SK-N-MC (cell line): ENCODE measurements around the gene BBS1.

Experiments used
- EZH2 ChIP-seq: fragments of 200-600 bp; sonication (generic); IDR thresholded peaks from one replicate; pipeline ENCODE4 v1.6.1; 2017; ENCODE audit warnings: antibody characterized with exemption
- FOXP2 ChIP-seq: optimal IDR thresholded peaks from 2 replicates; pipeline ENCODE3; 2011; ENCODE audit warnings: mild to moderate bottlenecking, moderate library complexity; ENCODE audit not compliant: insufficient read depth; ENCODE audit errors: extremely low read length, control extremely low read depth
- POLR2AphosphoS5 ChIP-seq: IDR thresholded peaks from 2 replicates; pipeline ENCODE4 v1.6.1; 2012; ENCODE audit warnings: mild to moderate bottlenecking, low read depth, low read length, borderline replicate concordance

- TF ChIP-seq EZH2 (no peak), POLR2AphosphoS5 (no peak), FOXP2 (no peak)
Measured at GRCh38 chr11:66498506-66498905, 11.9 kb upstream of the BBS1 start.
